ENCODE results near the gene WNT1. TPM values are rescaled to one million over a fixed set of nuclear protein-coding genes. Genes with fewer than 3 reads are reported as not detected.
A peak's percentile ranks its signal among the peaks of the same experiment; 100 is the strongest.

Gene WNT1
- total RNA-seq, 1 experiment from 2014 or later = not detected

GRCh38 chr12:48934312-48934706 is 43.8 kb upstream of the WNT1 start:
- Histone ChIP-seq H3K9me3 (ENCODE audit: control insufficient read depth, low read depth, low read length) (no peaks in the 10 kb centered on the region), H3K4ac (ENCODE audit: low read depth, low read length) (no peak overlapping the region), H3K27me3 (ENCODE audit: insufficient read depth, low read length) (no peaks in the 10 kb centered on the region), H4K91ac (ENCODE audit: insufficient read length, low read depth, low read length) (no peak overlapping the region), H2AK5ac (ENCODE audit: insufficient read length, low read length) (no peak overlapping the region), H2BK5ac (ENCODE audit: insufficient read length, low read length) (no peak overlapping the region), H2BK15ac (ENCODE audit: low read depth, low read length) (no peak overlapping the region), H2BK20ac (ENCODE audit: low read depth, low read length, poor library complexity, severe bottlenecking) (no peak overlapping the region), H3K23ac (ENCODE audit: insufficient read length, low read depth, low read length) (no peak overlapping the region), H3K23me2 (ENCODE audit: insufficient read length, low read depth, low read length, poor library complexity, severe bottlenecking) (no peaks in the 10 kb centered on the region), H3K4me2 (ENCODE audit: insufficient read depth, insufficient read length, low read length) (no peak overlapping the region), H3K18ac (ENCODE audit: insufficient read length, low read depth, low read length) (no peak overlapping the region), H3K9ac (ENCODE audit: extremely low read depth, insufficient read length, low read length) (no peak overlapping the region), H4K5ac (ENCODE audit: insufficient read length, low read depth, low read length) (no peak overlapping the region), H3K56ac (ENCODE audit: insufficient read length, low read depth, low read length) (no peak overlapping the region), H3K27ac (ENCODE audit: insufficient read length, low read depth, low read length) (no peak overlapping the region), H4K20me1 (ENCODE audit: control insufficient read depth, insufficient read depth, insufficient read length) (no peaks in the 10 kb centered on the region), H3T11ph (ENCODE audit: low read length) (no peak overlapping the region), H2BK120ac (ENCODE audit: low read depth, low read length, poor library complexity, severe bottlenecking) (no peak overlapping the region), H3K79me2 (ENCODE audit: insufficient read depth, low read length) (no peaks in the 10 kb centered on the region), H2BK12ac (ENCODE audit: insufficient read length, low read depth, low read length) (no peak overlapping the region), H4K8ac (replicated peaks; ENCODE audit: insufficient read length, low read depth, low read length) (no peak overlapping the region), H3K14ac (ENCODE audit: insufficient read depth, low read length) (no peak overlapping the region), H3K4me1 (ENCODE audit: insufficient read depth, low read length) (no peaks in the 10 kb centered on the region), H2AFZ (ENCODE audit: low read length) (no peak overlapping the region), H3K79me1 (ENCODE audit: insufficient read depth, low read depth, low read length, poor library complexity, severe bottlenecking) (peaks cover 3% of the 10 kb centered on the region)
- H3K27me3 Mint-ChIP-seq (ENCODE audit: low read depth) = no peaks in the 10 kb centered on the region
- peaks cover 36 to 86% (median 78%) of the 10 kb centered on the region in 3 experiments for H3K36me3 Mint-ChIP-seq (ENCODE audit: insufficient read depth in 1 of 3, low read depth in 3 of 3)
- no CpG with 5 or more reads among the region's 1 CpG for WGBS (ENCODE audit: extremely low coverage, insufficient read length, low lambda C conversion rate)
- no peaks in the 10 kb centered on the region for H3K9me3 Mint-ChIP-seq
- no peak overlapping the region for H3K27ac Mint-ChIP-seq
- peak overlapping the region in 1 of 2 experiments; percentile 24; a peak in 1 of 5 replicates for H3K4me3 Mint-ChIP-seq
- peaks cover 0 to 2% of the 10 kb centered on the region in 2 experiments; a peak in 2 of 4 replicates for H3K4me1 Mint-ChIP-seq
- DNase-seq = no peak
- TF ChIP-seq, protein P1, sequence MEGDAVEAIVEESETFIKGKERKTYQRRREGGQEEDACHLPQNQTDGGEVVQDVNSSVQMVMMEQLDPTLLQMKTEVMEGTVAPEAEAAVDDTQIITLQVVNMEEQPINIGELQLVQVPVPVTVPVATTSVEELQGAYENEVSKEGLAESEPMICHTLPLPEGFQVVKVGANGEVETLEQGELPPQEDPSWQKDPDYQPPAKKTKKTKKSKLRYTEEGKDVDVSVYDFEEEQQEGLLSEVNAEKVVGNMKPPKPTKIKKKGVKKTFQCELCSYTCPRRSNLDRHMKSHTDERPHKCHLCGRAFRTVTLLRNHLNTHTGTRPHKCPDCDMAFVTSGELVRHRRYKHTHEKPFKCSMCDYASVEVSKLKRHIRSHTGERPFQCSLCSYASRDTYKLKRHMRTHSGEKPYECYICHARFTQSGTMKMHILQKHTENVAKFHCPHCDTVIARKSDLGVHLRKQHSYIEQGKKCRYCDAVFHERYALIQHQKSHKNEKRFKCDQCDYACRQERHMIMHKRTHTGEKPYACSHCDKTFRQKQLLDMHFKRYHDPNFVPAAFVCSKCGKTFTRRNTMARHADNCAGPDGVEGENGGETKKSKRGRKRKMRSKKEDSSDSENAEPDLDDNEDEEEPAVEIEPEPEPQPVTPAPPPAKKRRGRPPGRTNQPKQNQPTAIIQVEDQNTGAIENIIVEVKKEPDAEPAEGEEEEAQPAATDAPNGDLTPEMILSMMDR (conservative IDR thresholded peaks at IDR 0.05) = peak; percentile 62

All from H9 (cell line).